Measurements from ENCODE around the gene TLR3. TPM values are rescaled to one million over a fixed set of nuclear protein-coding genes. Genes with fewer than 3 reads are reported as not detected.
"Not testable (repeated sequence)": the region's sequence is repeated elsewhere in the genome, so short reads cannot be mapped to it uniquely, and the experiment has no call there.

Gene TLR3
- polyA plus RNA-seq, 3 donors, result 0.09 TPM; not detected in 2

DNA sequence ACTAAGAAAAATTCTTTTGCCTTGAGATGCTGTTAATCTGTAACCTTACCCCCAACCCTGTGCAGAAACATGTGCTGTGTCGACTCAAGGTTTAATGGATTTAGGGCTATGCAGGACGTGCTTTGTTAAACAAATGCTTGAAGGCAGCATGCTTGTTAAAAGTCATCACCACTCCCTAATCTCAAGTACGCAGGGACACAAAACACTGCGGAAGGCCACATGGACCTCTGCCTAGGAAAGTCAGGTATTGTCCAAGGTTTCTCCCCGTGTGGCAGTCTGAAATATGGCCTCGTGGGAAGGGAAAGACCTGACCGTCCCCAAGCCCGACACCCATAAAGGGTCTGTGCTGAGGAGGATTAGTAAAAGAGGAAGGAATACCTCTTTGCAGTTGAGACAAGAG is 18.8 kb upstream of the TLR3 start:
- H2AFZ ChIP-seq (ENCODE audit: insufficient read depth, low read depth, low read length, poor library complexity, severe bottlenecking); H4K20me1 ChIP-seq (ENCODE audit: insufficient read depth, low read length); H3K79me2 ChIP-seq (ENCODE audit: insufficient read depth, low read length); H3K9me3 Mint-ChIP-seq; intact Hi-C loops (cut with micrococcal nuclease); H3K9ac ChIP-seq (ENCODE audit: insufficient read depth, low read length, poor library complexity, severe bottlenecking); H3K27ac Mint-ChIP-seq; H3K4me3 Mint-ChIP-seq; H3K4me1 Mint-ChIP-seq; H3K36me3 ChIP-seq (replicated peaks in 1 of 2; ENCODE audit: control insufficient read depth in 1 of 2, insufficient read depth in 2 of 2, low read length in 2 of 2); H3K27ac ChIP-seq (ENCODE audit: low read depth in 1 of 2, low read length in 2 of 2); H3K27me3 ChIP-seq (ENCODE audit: control insufficient read depth in 2 of 2, insufficient read depth in 2 of 2, low read length in 2 of 2); H3K9me3 ChIP-seq (replicated peaks in 1 of 2; ENCODE audit: control insufficient read depth in 1 of 2, insufficient read depth in 1 of 2, low read length in 2 of 2); H3K4me1 ChIP-seq (ENCODE audit: control insufficient read depth in 1 of 2, insufficient read depth in 2 of 2, low read length in 2 of 2); H3K4me3 ChIP-seq (replicated peaks in 1 of 3; ENCODE audit: low read depth in 2 of 3, low read length in 3 of 3); DNase-seq; H3K4me2 ChIP-seq (replicated peaks; ENCODE audit: extremely low read depth, low read length, poor library complexity, severe bottlenecking); H3K36me3 Mint-ChIP-seq: not testable (repeated sequence)
- WGBS (ENCODE audit: insufficient coverage), result 78% methylated on average over 4 of the region's 8 CpGs
- peaks cover 0 to 10% (median 4%) of the 10 kb centered on the region in 3 donors for H3K27me3 Mint-ChIP-seq (ENCODE audit: low read depth in 3 of 3)

DNA sequence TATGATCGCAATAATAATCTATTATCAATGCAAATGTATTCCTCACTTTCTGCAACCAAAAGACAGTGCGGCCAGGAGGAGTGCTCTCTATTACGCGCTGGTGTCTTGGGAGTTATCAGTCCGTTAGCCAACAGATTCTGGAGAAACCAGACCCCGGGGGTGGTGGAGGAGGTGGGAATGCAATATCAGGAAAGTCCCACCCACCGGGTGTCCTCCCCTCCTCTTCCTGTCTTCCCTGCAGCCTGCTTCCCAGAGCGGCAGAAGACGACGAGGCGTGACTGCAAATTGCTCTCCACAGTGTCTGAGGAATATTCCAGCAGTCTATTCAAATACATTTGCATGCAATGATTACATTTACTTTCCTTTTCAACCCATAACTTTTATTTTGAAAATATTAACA is 17.9 kb upstream of the TLR3 start:
- TF ChIP-seq, protein P1, sequence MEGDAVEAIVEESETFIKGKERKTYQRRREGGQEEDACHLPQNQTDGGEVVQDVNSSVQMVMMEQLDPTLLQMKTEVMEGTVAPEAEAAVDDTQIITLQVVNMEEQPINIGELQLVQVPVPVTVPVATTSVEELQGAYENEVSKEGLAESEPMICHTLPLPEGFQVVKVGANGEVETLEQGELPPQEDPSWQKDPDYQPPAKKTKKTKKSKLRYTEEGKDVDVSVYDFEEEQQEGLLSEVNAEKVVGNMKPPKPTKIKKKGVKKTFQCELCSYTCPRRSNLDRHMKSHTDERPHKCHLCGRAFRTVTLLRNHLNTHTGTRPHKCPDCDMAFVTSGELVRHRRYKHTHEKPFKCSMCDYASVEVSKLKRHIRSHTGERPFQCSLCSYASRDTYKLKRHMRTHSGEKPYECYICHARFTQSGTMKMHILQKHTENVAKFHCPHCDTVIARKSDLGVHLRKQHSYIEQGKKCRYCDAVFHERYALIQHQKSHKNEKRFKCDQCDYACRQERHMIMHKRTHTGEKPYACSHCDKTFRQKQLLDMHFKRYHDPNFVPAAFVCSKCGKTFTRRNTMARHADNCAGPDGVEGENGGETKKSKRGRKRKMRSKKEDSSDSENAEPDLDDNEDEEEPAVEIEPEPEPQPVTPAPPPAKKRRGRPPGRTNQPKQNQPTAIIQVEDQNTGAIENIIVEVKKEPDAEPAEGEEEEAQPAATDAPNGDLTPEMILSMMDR (IDR thresholded peaks at IDR 0.05), result no peak
- Histone ChIP-seq H4K20me1 (ENCODE audit: insufficient read depth, low read length) (no peaks in the 10 kb centered on the region), H3K9ac (ENCODE audit: insufficient read depth, low read length, poor library complexity, severe bottlenecking) (no peak overlapping the region), H3K36me3 (replicated peaks in 1 of 2; ENCODE audit: control insufficient read depth in 1 of 2, insufficient read depth in 2 of 2, low read length in 2 of 2) (no peaks in the 10 kb centered on the region), H3K4me3 (replicated peaks in 1 of 3; ENCODE audit: low read depth in 2 of 3, low read length in 3 of 3) (no peak overlapping the region), H3K27ac (ENCODE audit: low read depth in 1 of 2, low read length in 2 of 2) (no peak overlapping the region), H3K79me2 (ENCODE audit: insufficient read depth, low read length) (no peaks in the 10 kb centered on the region), H3K4me2 (replicated peaks; ENCODE audit: extremely low read depth, low read length, poor library complexity, severe bottlenecking) (no peak overlapping the region), H3K9me3 (replicated peaks in 1 of 2; ENCODE audit: control insufficient read depth in 1 of 2, insufficient read depth in 1 of 2, low read length in 2 of 2) (no peaks in the 10 kb centered on the region), H2AFZ (ENCODE audit: insufficient read depth, low read depth, low read length, poor library complexity, severe bottlenecking) (no peak overlapping the region), H3K27me3 (ENCODE audit: control insufficient read depth in 2 of 2, insufficient read depth in 2 of 2, low read length in 2 of 2) (no peaks in the 10 kb centered on the region), H3K4me1 (ENCODE audit: control insufficient read depth in 1 of 2, insufficient read depth in 2 of 2, low read length in 2 of 2) (no peaks in the 10 kb centered on the region)
- Mint-ChIP-seq H3K4me1 (no peaks in the 10 kb centered on the region), H3K27me3 (ENCODE audit: low read depth in 3 of 3) (peaks cover 0 to 12% (median 4%) of the 10 kb centered on the region in 3 donors), H3K27ac (no peak overlapping the region), H3K9me3 (peaks cover 0 to 5% (median 0%) of the 10 kb centered on the region in 7 donors), H3K36me3 (no peaks in the 10 kb centered on the region), H3K4me3 (peak overlapping the region in 1 of 2 donors; percentile 19)
- intact Hi-C loops (cut with micrococcal nuclease), result no loop called here
- no peak for DNase-seq
- 90% methylated on average over 4 of the region's 11 CpGs for WGBS (ENCODE audit: insufficient coverage)
